Measurements from ENCODE around the gene KAZN.

KAZN gene

DNA sequence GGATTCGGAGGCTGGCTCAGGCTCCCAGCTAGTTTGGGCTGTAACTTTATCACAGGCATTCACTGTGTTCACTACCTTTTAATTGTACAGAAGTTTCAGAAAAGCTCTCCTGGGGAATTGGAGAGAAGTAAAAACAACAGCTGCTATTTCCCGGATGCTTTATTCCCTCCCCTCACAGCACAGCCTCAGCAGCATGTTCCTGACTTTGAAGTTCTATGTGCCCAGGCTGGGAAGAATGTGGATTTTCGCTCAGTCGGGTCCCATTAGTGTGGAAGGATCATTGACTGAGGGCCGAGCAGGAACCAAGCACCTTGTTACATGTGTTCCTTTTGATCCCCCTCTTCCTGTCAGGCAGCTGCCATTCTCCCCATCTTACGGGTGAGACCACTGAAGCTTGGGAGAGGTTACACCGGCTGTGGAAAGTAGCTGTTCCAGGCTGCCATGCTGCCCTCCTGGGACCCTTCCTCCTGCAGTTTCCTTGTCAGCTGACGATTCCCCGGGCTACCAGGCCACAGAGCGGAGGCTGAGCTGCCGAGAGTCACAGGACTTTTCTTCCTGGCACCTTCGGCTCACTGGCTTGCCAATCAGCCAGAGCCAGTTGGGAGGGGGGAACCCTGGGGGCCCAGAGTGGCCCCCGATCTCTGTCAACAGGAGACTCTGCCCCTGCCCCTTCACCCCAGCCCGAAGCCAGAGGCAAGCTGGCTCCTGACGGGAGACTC, 331.9 kb downstream of the KAZN start:
- no peak for DNase-seq (ENCODE audit: extremely low read depth, insufficient read length)
- Histone ChIP-seq H3K27me3 (replicated peaks; ENCODE audit: control insufficient read depth, insufficient read depth, low read length) (peaks cover 4% of the 10 kb centered on the region), H3K36me3 (ENCODE audit: control insufficient read depth, insufficient read depth, low read length) (no peaks in the 10 kb centered on the region), H3K4me3 (replicated peaks; ENCODE audit: low read depth, low read length) (no peak overlapping the region)
- TF ChIP-seq, protein P1, sequence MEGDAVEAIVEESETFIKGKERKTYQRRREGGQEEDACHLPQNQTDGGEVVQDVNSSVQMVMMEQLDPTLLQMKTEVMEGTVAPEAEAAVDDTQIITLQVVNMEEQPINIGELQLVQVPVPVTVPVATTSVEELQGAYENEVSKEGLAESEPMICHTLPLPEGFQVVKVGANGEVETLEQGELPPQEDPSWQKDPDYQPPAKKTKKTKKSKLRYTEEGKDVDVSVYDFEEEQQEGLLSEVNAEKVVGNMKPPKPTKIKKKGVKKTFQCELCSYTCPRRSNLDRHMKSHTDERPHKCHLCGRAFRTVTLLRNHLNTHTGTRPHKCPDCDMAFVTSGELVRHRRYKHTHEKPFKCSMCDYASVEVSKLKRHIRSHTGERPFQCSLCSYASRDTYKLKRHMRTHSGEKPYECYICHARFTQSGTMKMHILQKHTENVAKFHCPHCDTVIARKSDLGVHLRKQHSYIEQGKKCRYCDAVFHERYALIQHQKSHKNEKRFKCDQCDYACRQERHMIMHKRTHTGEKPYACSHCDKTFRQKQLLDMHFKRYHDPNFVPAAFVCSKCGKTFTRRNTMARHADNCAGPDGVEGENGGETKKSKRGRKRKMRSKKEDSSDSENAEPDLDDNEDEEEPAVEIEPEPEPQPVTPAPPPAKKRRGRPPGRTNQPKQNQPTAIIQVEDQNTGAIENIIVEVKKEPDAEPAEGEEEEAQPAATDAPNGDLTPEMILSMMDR (IDR thresholded peaks at IDR 0.05; ENCODE audit: insufficient read depth, low read length, poor library complexity, severe bottlenecking), result no peak

DNA sequence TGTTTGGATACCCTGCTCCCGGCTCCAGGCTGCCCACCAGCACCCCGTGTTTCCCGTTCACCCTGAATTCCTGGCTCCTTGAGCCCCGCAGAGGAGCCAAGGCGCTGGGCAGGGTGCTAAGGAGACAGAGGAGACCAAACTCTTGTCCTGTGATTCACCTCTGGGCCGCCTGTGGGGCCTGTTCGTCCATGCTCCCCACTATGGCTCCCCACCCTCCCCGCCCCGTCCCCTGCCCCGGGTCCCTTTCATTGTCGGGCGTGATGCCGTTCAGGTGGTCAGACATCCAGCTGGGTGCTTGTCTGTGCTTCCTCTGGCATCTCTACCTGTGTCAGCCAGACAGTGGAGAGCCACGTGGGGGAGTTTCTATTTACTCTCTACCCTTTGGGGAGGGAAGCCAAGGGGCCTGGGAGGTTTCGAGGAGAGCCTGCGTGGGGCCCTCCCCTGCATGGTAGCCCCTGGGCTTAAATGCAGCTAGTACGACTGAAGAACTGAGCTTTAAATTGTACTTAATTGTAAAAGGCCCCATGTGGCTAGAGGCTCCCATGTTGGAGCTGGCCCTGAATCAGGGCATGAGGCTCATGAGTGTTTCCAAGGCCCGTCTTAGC, 333.7 kb downstream of the KAZN start:
- no peak for DNase-seq (ENCODE audit: extremely low read depth, insufficient read length)
- TF ChIP-seq, protein P1 (IDR thresholded peaks at IDR 0.05; ENCODE audit: insufficient read depth, low read length, poor library complexity, severe bottlenecking), result no peak
- Histone ChIP-seq H3K4me3 (replicated peaks; ENCODE audit: low read depth, low read length) (no peak overlapping the region), H3K27me3 (replicated peaks; ENCODE audit: control insufficient read depth, insufficient read depth, low read length) (no peaks in the 10 kb centered on the region; the same call in 1 of the 2 replicates), H3K36me3 (ENCODE audit: control insufficient read depth, insufficient read depth, low read length) (no peaks in the 10 kb centered on the region)

DNA sequence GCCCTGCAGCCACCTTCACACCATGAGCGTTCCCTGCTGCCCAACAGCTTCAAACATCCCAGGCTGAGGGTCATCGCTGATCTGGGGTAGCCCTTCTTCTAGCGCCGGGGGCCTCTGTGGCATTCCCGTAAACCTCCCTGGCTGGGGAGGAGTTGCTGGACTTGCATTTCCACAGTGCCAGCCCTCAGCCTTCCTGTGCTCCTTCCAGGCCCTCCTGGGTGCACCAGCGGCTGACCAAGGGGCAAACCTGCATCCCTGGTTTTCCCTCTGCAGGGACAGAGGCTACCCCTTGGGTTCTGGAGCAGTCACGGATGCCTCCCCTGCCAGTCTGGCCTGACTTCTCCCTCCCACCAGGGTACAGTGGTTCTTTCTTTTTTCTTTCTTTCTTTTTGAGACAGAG, 336.4 kb downstream of the KAZN start:
- Histone ChIP-seq H3K36me3 (ENCODE audit: control insufficient read depth, insufficient read depth, low read length) (no peaks in the 10 kb centered on the region), H3K27me3 (replicated peaks; ENCODE audit: control insufficient read depth, insufficient read depth, low read length) (peaks cover 1% of the 10 kb centered on the region), H3K4me3 (replicated peaks; ENCODE audit: low read depth, low read length) (no peak overlapping the region)
- TF ChIP-seq, protein P1 (IDR thresholded peaks at IDR 0.05; ENCODE audit: insufficient read depth, low read length, poor library complexity, severe bottlenecking), result no peak
- DNase-seq (ENCODE audit: extremely low read depth, insufficient read length), result no peak

DNA sequence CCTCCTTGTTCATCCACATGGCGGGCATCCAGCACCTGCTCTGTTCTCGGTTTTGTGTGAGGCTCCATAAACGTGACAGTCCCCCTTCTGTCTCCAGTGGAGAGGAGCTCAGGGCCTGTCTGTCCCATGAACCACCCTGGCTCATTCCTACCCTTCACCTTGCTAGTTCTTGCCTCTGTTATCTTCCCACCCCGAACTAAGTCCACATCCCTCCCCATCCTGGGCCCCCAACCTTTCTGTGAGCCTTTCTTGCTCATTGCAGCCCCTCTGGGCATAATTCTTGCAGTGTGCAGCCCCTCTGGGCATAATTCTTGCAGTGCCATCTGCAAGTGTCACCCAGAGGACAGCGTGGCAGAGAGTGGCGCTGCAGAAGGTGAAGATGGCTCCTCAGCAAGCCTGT, 338.3 kb downstream of the KAZN start:
- Histone ChIP-seq H3K27me3 (replicated peaks; ENCODE audit: control insufficient read depth, insufficient read depth, low read length) (peaks cover 1% of the 10 kb centered on the region), H3K36me3 (ENCODE audit: control insufficient read depth, insufficient read depth, low read length) (no peaks in the 10 kb centered on the region), H3K4me3 (replicated peaks; ENCODE audit: low read depth, low read length) (no peak overlapping the region)
- TF ChIP-seq, protein P1 (IDR thresholded peaks at IDR 0.05; ENCODE audit: insufficient read depth, low read length, poor library complexity, severe bottlenecking), result no peak
- DNase-seq (ENCODE audit: extremely low read depth, insufficient read length), result no peak

DNA sequence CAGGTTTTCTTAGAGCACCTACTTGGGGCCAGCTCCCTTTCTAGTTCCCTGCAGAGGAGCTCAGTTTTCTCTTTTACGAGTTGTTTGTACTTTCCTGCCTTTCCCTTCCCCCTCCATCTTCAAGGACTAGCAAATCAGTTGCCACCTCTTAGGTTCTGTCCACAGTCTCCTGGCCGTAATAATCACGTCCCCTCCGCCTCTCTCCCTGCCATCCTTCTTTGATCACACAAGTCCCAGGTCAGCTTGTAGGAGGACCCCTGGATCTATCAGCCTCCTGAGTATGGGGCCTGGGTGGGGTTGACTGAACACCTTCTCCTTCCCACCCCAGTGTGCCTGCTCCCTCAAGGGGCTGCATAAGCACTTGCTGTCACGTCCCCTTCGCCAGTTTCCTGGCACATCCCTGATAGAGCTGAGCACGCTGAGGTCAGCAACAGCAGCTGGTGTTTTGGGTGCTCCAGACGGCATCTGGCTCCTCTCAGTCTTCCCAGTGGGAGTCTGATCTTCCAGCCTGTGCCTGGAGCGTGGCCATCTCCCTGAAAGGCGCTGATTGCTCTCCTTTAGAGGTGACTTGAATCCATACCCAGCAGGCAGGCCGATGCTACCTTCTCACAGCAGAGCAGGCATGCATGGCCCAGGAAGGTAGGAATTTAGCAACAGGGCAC, 338.9 kb downstream of the KAZN start:
- DNase-seq (ENCODE audit: extremely low read depth, insufficient read length), result no peak
- peaks cover 1% of the 10 kb centered on the region for H3K27me3 ChIP-seq (replicated peaks; ENCODE audit: control insufficient read depth, insufficient read depth, low read length)
- H3K36me3 ChIP-seq (ENCODE audit: control insufficient read depth, insufficient read depth, low read length), result no peaks in the 10 kb centered on the region
- TF ChIP-seq, protein P1 (IDR thresholded peaks at IDR 0.05; ENCODE audit: insufficient read depth, low read length, poor library complexity, severe bottlenecking), result no peak
- H3K4me3 ChIP-seq (replicated peaks; ENCODE audit: low read depth, low read length), result no peak overlapping the region
